Purkinje cell (primary cell): ENCODE results near the gene USP27X. TPM values are rescaled to one million over a fixed set of nuclear protein-coding genes. Genes with fewer than 3 reads are reported as not detected.

Experiments
- polyA plus RNA-seq: library from polyadenylated mRNA; unstranded; fragments of >200 nt; fragmentation: Nextera tagmentation; gene quantifications from 2 replicates; pipeline ENCODE4 v1.2.1, GENCODE V29; 2014

USP27X gene
- 1.1 and 1.2 TPM in 2 replicates for polyA plus RNA-seq

GRCh38 chrX:49878834-49879655, at the start of gene USP27X:
Gene USP27X (plus strand): TSS chrX:49879484. CDS start chrX:49880308, 824 bp downstream.

DNA sequence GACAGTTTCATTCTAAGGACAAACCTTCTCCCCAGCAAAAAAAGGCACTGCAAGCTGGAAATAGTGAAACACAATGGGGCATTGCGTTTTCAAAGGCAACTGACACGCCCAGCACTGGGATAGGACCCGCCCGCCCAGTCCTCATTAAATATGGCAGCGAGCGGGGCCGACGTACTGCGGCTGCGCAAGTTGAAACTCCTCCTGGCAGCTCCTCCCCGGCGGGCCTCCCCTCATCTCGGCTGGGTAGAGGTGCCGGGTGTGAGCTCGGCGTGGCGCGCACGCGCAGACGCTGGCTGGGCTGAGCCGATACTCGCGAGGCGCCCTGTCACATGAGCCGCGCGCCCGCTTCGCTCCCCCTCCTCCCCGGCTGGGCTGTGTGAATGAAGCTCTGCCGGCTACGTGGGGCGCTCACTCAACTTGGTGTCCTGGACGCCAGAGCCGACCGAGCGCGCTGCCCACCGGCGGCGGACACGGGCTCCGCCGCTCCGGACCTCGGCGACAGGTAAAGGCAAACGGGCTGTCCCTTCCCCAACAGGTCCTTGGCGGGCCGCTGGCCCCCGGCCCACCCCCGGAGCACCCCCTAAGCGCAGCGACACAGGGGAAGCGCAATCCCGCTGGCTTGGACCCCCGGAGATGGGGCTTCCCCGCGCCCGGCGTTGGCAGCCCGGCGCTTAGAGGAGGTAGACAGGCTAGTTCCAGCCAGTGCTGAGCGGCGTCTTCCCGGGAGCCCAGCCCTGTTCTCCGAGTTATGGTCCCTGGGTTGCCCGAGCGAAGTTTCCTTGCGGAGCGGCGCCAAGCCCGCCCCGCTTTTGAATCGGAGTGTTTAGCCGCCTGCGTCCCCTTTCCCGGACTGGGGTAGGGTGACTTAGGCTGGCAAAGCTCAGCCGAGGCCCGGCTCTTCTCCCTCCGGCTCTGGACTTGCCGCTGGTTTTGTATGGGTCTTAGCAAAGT, 43.3 kb downstream of the USP27X start, which contains the start of gene CLCN5:
TSS of gene CLCN5 (plus strand) at position 306 of the 951 bp plus-strand sequence. CDS start 2,703 bp downstream, outside the sequence.

Other genes with a start within 250 kb of the USP27X start
- not detected in 2 replicates for gene PAGE1, start 183.5 kb upstream of the USP27X start, polyA plus RNA-seq
- not detected in 2 replicates for gene PAGE4, start 50.2 kb upstream of the USP27X start, polyA plus RNA-seq
- gene CLCN5, start 43.1 kb downstream of the USP27X start, polyA plus RNA-seq: 0.36 and 0.38 TPM in 2 replicates